GM21381 (cell line): Measurements from ENCODE around the gene ZNF678.

Experiments
- ATAC-seq: cut with Tn5 transposase; IDR thresholded peaks from one replicate; pipeline ENCODE4 v1.9.1; 2021; ENCODE audit warnings: mild to moderate bottlenecking, moderate library complexity; ENCODE audit not compliant: unreplicated experiment

The ZNF678 gene

GRCh38 chr1:227563324-227564201, at the start of gene ZNF678:
Gene ZNF678, plus strand, starts transcription at chr1:227563556. Its CDS starts 87,436 bp downstream, at chr1:227650992.
- ATAC-seq = peak; percentile 95

GRCh38 chr1:227518876-227519275, 44.5 kb upstream of the ZNF678 start:
- no peak for ATAC-seq

GRCh38 chr1:227521782-227522181, 41.6 kb upstream of the ZNF678 start:
- no peak for ATAC-seq

GRCh38 chr1:227526524-227526923, 36.8 kb upstream of the ZNF678 start:
- no peak for ATAC-seq

- ATAC-seq = no peak
These were observed 31.2 kb upstream of the ZNF678 start for GRCh38 chr1:227532019-227532619.

GRCh38 chr1:227540170-227541098, 22.9 kb upstream of the ZNF678 start:
- ATAC-seq = no peak

- ATAC-seq = no peak
These were observed 22.2 kb upstream of the ZNF678 start for GRCh38 chr1:227541129-227541528.

GRCh38 chr1:227541796-227542152, 21.6 kb upstream of the ZNF678 start:
- no peak for ATAC-seq

- peak; percentile 94 for ATAC-seq
These were observed 20.9 kb upstream of the ZNF678 start for GRCh38 chr1:227542153-227543120.

- no peak for ATAC-seq
These were observed 19.9 kb upstream of the ZNF678 start for GRCh38 chr1:227543283-227544066.

GRCh38 chr1:227544067-227545050, 19.0 kb upstream of the ZNF678 start:
- no peak for ATAC-seq

GRCh38 chr1:227545361-227545760, 18.0 kb upstream of the ZNF678 start:
- no peak for ATAC-seq

- ATAC-seq = no peak
These were observed 17.3 kb upstream of the ZNF678 start for GRCh38 chr1:227546059-227546458.

- ATAC-seq = no peak
These were observed 16.6 kb upstream of the ZNF678 start for GRCh38 chr1:227546598-227547309.

- no peak for ATAC-seq
These were observed 15.8 kb upstream of the ZNF678 start for GRCh38 chr1:227547310-227548118.

GRCh38 chr1:227548119-227548397, 15.3 kb upstream of the ZNF678 start:
- no peak for ATAC-seq

- ATAC-seq = no peak
These were observed 14.9 kb upstream of the ZNF678 start for GRCh38 chr1:227548448-227548847.
